ENCODE measurements around the gene RAB23. TPM values are rescaled to one million over a fixed set of nuclear protein-coding genes. Genes with fewer than 3 reads are reported as not detected.

RAB23 gene
- total and polyA plus RNA-seq, 9 donors, result 11.1 to 24.1 (median 15.1) TPM

DNA sequence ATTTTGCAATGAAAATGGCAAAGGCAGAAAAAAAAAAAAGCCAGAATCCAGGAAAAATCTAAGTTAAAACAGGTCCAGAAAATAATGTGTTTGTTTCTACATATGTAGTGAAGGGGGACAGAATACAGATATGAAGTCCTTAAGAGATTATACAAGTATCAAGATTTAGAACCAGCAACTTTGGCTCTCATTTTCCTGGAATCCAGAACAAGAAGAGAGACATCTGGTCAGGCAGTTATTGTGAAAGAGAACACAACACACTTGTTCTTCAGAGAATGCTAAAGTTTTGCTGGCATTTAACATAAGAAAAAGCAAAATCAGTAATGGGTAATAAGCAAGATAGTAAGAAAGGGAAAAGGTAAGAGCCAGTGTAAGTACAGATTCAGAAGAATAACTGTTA, 28.9 kb downstream of the RAB23 start:
- peaks cover 8% of the 10 kb centered on the region for H3K36me3 ChIP-seq (ENCODE audit: control insufficient read depth, insufficient read depth, low read length)
- H3K4me1 ChIP-seq (ENCODE audit: control insufficient read depth, insufficient read depth, low read length), result no peaks in the 10 kb centered on the region
- H3K9me3 ChIP-seq (replicated peaks; ENCODE audit: control insufficient read depth, low read depth, low read length), result no peaks in the 10 kb centered on the region
- no peak for DNase-seq
- H3K27me3 ChIP-seq (ENCODE audit: control insufficient read depth, insufficient read depth, low read length), result no peaks in the 10 kb centered on the region
- H3K4me3 ChIP-seq (ENCODE audit: low read length), result no peak overlapping the region
- H3K27ac ChIP-seq (ENCODE audit: low read length), result no peak overlapping the region

GRCh38 chr6:57190140-57190539, 32.0 kb downstream of the RAB23 start:
- Histone ChIP-seq H3K27ac (ENCODE audit: low read length) (no peak overlapping the region), H3K27me3 (ENCODE audit: control insufficient read depth, insufficient read depth, low read length) (no peaks in the 10 kb centered on the region), H3K36me3 (ENCODE audit: control insufficient read depth, insufficient read depth, low read length) (peaks cover 11% of the 10 kb centered on the region), H3K4me1 (ENCODE audit: control insufficient read depth, insufficient read depth, low read length) (no peaks in the 10 kb centered on the region), H3K9me3 (replicated peaks; ENCODE audit: control insufficient read depth, low read depth, low read length) (no peaks in the 10 kb centered on the region), H3K4me3 (ENCODE audit: low read length) (no peak overlapping the region)
- peak; percentile 71 for DNase-seq
- WGBS (ENCODE audit: insufficient coverage), result no CpG with 5 or more reads among the region's 2 CpGs

DNA sequence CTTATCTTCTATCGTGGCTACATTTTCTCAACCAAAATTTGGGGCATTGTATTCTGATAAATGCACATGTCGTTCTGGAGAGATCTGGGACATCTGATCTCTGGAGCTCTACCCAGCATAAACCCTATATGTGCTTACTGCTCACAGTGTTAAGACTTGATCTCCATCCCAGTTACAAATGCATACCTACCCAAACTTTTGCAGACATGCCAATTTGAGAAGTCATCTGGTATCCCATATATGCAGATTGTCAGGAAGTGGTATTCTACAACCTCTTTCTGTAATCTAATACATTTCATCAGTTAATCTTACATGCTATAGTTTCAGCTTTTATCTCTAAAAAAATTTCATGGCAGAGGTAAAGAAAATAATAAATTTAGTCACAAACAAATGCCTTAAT, 38.8 kb downstream of the RAB23 start:
- Histone ChIP-seq H3K36me3 (ENCODE audit: control insufficient read depth, insufficient read depth, low read length) (peaks cover 13% of the 10 kb centered on the region), H3K27me3 (ENCODE audit: control insufficient read depth, insufficient read depth, low read length) (no peaks in the 10 kb centered on the region), H3K4me1 (ENCODE audit: control insufficient read depth, insufficient read depth, low read length) (peaks cover 7% of the 10 kb centered on the region), H3K27ac (ENCODE audit: low read length) (no peak overlapping the region), H3K9me3 (replicated peaks; ENCODE audit: control insufficient read depth, low read depth, low read length) (no peaks in the 10 kb centered on the region), H3K4me3 (ENCODE audit: low read length) (no peak overlapping the region)
- WGBS (ENCODE audit: insufficient coverage), result 100% methylated on average over 2 of the region's 2 CpGs
- DNase-seq, result no peak

DNA sequence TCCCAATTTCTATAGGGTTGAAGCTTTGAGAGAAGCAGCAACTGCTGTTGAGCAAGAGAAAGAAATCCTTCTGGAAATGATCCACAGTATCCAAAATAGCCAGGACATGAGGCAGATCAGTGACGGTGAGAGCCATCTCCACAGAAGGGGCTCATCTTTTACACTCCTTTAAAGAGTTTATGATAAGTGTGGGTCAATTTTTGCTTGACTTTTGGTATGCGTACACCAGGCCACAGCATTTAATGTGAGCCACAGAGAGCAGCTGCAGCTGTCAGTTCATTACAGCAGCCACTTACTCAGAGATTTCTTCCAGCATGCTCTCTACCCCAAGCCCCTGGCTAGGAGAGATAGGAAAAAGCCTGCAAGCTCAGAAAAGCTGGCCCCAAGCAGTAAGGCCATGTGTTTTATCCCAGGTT, 40.1 kb downstream of the RAB23 start:
- peaks cover 13% of the 10 kb centered on the region for H3K36me3 ChIP-seq (ENCODE audit: control insufficient read depth, insufficient read depth, low read length)
- no peaks in the 10 kb centered on the region for H3K9me3 ChIP-seq (replicated peaks; ENCODE audit: control insufficient read depth, low read depth, low read length)
- DNase-seq, result peak; percentile 80
- H3K27ac ChIP-seq (ENCODE audit: low read length), result peak overlapping the region; percentile 62
- no CpG with 5 or more reads among the region's 2 CpGs for WGBS (ENCODE audit: insufficient coverage)
- no peaks in the 10 kb centered on the region for H3K27me3 ChIP-seq (ENCODE audit: control insufficient read depth, insufficient read depth, low read length)
- peaks cover 10% of the 10 kb centered on the region for H3K4me1 ChIP-seq (ENCODE audit: control insufficient read depth, insufficient read depth, low read length)
- H3K4me3 ChIP-seq (ENCODE audit: low read length), result no peak overlapping the region

DNA sequence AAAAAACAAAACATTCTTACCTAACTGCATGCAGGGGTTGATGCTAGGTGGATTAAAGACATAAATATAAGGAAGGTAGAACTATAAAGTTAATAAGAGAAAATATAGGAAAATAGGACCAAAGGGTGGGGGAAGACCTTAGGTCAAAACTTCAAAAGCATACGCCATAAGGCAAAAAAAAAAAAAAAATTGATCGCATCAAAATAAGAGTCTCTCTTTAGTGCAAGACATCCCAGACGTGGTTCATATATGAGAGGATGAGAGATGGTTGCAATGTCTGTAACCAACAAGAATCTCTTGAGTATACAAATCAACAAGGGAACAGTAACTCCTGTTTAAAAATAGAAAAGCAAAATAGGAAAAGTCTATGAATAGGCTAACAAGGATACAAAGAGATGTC, 41.5 kb downstream of the RAB23 start:
- no CpG with 5 or more reads among the region's 3 CpGs for WGBS (ENCODE audit: insufficient coverage)
- H3K4me3 ChIP-seq (ENCODE audit: low read length), result no peak overlapping the region
- peaks cover 11% of the 10 kb centered on the region for H3K4me1 ChIP-seq (ENCODE audit: control insufficient read depth, insufficient read depth, low read length)
- H3K9me3 ChIP-seq (replicated peaks; ENCODE audit: control insufficient read depth, low read depth, low read length), result no peaks in the 10 kb centered on the region
- H3K27ac ChIP-seq (ENCODE audit: low read length), result no peak overlapping the region
- DNase-seq, result no peak
- peaks cover 10% of the 10 kb centered on the region for H3K36me3 ChIP-seq (ENCODE audit: control insufficient read depth, insufficient read depth, low read length)
- no peaks in the 10 kb centered on the region for H3K27me3 ChIP-seq (ENCODE audit: control insufficient read depth, insufficient read depth, low read length)

GRCh38 chr6:57177545-57178265, 44.4 kb downstream of the RAB23 start:
- 72% methylated on average over 5 of the region's 11 CpGs for WGBS (ENCODE audit: insufficient coverage)
- Histone ChIP-seq H3K9me3 (replicated peaks; ENCODE audit: control insufficient read depth, low read depth, low read length) (no peaks in the 10 kb centered on the region), H3K4me1 (ENCODE audit: control insufficient read depth, insufficient read depth, low read length) (peaks cover 10% of the 10 kb centered on the region), H3K4me3 (ENCODE audit: low read length) (no peak overlapping the region), H3K27ac (ENCODE audit: low read length) (peak overlapping the region; percentile 89), H3K36me3 (ENCODE audit: control insufficient read depth, insufficient read depth, low read length) (no peaks in the 10 kb centered on the region), H3K27me3 (ENCODE audit: control insufficient read depth, insufficient read depth, low read length) (no peaks in the 10 kb centered on the region)
- peak; percentile 97 for DNase-seq

GRCh38 chr6:57174511-57174907, 47.6 kb downstream of the RAB23 start:
- no peaks in the 10 kb centered on the region for H3K9me3 ChIP-seq (replicated peaks; ENCODE audit: control insufficient read depth, low read depth, low read length)
- H3K4me1 ChIP-seq (ENCODE audit: control insufficient read depth, insufficient read depth, low read length), result peaks cover 10% of the 10 kb centered on the region
- no CpG with 5 or more reads among the region's 3 CpGs for WGBS (ENCODE audit: insufficient coverage)
- no peaks in the 10 kb centered on the region for H3K27me3 ChIP-seq (ENCODE audit: control insufficient read depth, insufficient read depth, low read length)
- no peak overlapping the region for H3K27ac ChIP-seq (ENCODE audit: low read length)
- H3K4me3 ChIP-seq (ENCODE audit: low read length), result no peak overlapping the region
- DNase-seq, result no peak
- H3K36me3 ChIP-seq (ENCODE audit: control insufficient read depth, insufficient read depth, low read length), result no peaks in the 10 kb centered on the region

DNA sequence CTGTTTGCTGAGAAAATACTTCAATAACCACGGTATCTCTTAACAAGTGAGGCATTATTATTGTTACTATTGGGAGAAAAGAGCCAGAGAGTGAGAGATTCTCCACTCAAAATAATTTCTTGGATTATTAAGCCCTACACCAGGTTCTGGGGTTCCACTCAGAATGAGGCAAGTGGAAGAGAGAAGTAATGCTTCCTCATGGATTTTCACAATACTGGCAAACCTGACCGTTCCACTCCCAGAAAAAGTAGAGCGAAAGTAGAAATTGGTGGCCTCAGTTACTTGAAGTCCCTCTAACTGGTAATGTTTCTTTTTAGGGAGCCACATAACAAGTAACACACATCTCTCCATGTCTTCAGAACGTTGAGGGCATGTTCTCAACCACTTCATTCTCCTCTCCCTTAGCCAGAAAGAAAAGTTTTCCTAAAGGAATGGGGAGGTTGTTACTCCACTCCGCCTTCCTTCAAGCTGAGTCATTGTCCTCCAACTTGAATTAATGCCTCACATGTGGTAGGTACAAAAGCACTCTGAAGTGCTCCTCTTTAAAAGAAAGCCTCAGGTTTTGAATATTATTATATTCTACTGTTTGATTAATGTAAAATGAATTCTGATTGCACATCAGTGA, 48.1 kb downstream of the RAB23 start:
- Histone ChIP-seq H3K4me1 (ENCODE audit: control insufficient read depth, insufficient read depth, low read length) (peaks cover 10% of the 10 kb centered on the region), H3K27me3 (ENCODE audit: control insufficient read depth, insufficient read depth, low read length) (no peaks in the 10 kb centered on the region), H3K36me3 (ENCODE audit: control insufficient read depth, insufficient read depth, low read length) (no peaks in the 10 kb centered on the region), H3K27ac (ENCODE audit: low read length) (peak overlapping the region; percentile 91), H3K4me3 (ENCODE audit: low read length) (peak overlapping the region; percentile 64), H3K9me3 (replicated peaks; ENCODE audit: control insufficient read depth, low read depth, low read length) (no peaks in the 10 kb centered on the region)
- DNase-seq, result peak; percentile 63
- WGBS (ENCODE audit: insufficient coverage), result no CpG with 5 or more reads among the region's 5 CpGs

DNA sequence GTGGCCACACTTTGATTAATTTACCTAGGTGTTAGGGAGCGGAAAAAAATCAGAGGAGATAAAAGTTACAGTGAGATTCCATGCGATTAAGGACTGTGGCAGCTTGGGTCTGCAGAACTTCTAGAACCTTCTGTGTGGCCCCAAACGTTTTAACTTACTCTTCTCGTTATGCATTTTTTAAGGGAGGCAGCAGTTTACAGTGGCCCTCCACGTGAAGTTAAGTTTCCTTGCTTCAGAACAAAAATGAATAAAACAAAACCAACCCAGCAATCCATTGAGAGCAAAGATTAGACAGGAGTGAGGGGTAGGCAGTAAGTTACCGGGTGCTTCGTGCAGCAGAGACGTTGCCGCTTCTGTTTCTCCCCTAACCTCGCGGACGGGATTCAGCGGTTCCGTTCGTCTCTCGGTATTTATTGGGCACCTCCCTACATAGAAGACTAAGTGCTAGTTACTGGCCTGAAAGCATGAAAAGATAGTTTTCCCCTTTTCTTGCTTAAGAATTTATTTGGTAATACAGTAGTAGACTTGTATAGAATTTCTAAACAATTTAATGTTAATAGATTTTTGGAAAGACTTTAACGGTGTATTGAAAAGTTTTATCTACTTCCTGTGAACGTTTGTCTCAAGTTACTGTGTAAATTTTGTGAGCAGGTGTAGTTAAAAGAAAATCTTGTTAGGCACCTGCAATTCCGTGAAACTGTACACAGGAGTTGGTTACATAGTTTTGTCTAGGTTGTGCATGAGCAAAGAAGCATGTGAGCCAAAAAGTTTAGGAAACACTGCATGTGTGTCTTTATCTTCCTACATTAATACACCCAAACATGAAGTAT, 48.8 kb downstream of the RAB23 start:
- no peaks in the 10 kb centered on the region for H3K9me3 ChIP-seq (replicated peaks; ENCODE audit: control insufficient read depth, low read depth, low read length)
- 10% methylated on average over 3 of the region's 19 CpGs for WGBS (ENCODE audit: insufficient coverage)
- no peaks in the 10 kb centered on the region for H3K36me3 ChIP-seq (ENCODE audit: control insufficient read depth, insufficient read depth, low read length)
- H3K27me3 ChIP-seq (ENCODE audit: control insufficient read depth, insufficient read depth, low read length), result no peaks in the 10 kb centered on the region
- peak overlapping the region; percentile 91 for H3K27ac ChIP-seq (ENCODE audit: low read length)
- DNase-seq, result peak; percentile 39
- H3K4me1 ChIP-seq (ENCODE audit: control insufficient read depth, insufficient read depth, low read length), result peaks cover 10% of the 10 kb centered on the region
- peak overlapping the region; percentile 64 for H3K4me3 ChIP-seq (ENCODE audit: low read length)
